Measurements from ENCODE around the gene HERC5.
"Not testable (repeated sequence)": the region's sequence is repeated elsewhere in the genome, so short reads cannot be mapped to it uniquely, and the experiment has no call there.

The HERC5 gene

GRCh38 chr4:88456670-88457306 is at the start of gene HERC5:
TSS of gene HERC5 (plus strand) at chr4:88457119. CDS start at chr4:88457270, 151 bp downstream.
- in situ Hi-C loops (cut with HindIII; ENCODE audit: low sequenced_read_pairs) = no loop called here

GRCh38 chr4:88409206-88409605 is 47.7 kb upstream of the HERC5 start:
- in situ Hi-C loops (cut with HindIII; ENCODE audit: low sequenced_read_pairs) = no loop called here

DNA sequence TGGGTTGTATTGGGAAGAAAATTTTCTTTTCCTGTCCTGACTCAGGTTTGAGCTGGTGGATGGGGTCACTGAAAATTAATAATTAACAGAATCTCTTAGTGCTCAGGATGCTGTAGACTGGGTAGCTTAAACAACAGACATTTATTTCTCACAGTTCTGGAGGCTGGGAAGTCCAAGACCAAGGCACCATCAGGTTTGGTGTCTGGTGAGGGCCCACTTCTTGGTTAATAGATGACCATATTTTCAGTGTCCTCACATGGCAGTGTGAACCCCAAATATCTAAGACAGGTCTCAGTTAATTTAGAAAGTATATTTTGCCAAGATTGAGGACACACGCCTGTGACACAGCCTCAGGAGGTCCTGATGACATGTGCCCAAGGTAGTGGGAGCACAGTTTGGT is 47.1 kb upstream of the HERC5 start:
- in situ Hi-C loops (cut with HindIII; ENCODE audit: low sequenced_read_pairs) = no loop called here

DNA sequence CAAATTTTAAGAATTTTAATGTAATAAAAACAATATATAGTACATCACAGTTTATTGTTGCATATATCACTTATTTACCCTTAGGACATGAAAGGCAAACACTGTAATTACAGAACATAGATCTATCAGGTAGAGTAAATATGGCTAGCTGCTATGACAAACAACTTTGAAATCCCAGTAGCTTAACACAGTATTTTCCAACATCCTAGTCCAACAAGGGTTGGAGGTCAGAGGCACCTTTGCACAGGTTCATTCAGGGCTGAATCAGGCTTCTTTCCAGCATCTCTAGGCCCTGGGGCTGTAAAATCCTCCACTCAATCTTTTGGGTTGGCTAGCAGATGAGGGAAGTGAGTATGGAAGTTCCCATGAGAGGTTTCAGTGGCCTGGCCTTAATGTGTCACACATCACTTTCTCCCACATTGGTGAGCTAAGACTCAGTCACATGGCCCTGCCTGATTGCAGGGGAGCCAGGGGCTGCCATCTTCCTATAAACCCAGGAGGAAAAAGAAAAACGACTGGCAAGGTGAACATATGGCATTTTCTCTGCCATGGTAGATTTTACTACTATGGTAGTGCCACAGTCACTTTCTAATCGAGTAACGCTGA is 45.3 kb upstream of the HERC5 start:
- in situ Hi-C loops (cut with HindIII; ENCODE audit: low sequenced_read_pairs) = no loop called here

DNA sequence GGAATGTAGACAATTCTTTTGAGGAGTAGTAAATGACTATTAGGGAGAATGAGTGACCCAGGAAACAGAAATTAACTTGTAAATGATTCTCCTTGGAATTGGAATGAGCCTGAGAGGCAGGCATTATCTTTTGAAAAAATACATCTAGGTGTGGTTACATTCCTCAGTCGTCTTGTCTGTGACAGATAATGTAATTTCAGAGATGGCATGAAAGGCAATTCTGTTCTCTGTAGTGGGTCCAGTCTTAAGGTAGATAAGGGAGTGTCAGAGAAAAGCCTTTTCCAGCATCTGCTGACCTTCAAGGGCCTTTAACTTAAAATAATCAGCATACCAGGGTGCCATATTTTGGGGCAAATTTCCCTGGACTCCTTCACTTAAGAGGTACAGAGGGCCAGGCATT is 43.1 kb upstream of the HERC5 start:
- in situ Hi-C loops (cut with HindIII; ENCODE audit: low sequenced_read_pairs) = no loop called here

DNA sequence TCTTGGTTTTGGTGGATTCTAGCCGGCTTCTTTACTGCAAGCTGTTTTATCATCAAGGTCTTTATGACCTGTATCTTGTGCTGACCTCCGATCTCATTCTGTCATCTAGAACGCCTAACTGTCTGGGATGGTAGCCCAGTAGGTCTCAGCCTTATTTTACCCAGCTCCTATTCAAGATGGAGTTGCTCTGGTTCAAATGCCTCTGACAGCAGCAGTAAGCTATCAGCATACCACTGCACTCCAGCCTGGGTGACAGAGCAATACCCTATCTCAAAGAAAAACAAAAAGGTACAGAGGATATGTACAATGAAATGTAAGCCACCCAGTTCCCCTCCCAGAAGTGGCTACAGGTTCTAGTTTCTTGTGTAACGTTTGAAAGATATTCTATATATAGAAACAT is 42.2 kb upstream of the HERC5 start:
- in situ Hi-C loops (cut with HindIII; ENCODE audit: low sequenced_read_pairs) = no loop called here

GRCh38 chr4:88415982-88416381 is 40.9 kb upstream of the HERC5 start:
- in situ Hi-C loops (cut with HindIII; ENCODE audit: low sequenced_read_pairs) = no loop called here

DNA sequence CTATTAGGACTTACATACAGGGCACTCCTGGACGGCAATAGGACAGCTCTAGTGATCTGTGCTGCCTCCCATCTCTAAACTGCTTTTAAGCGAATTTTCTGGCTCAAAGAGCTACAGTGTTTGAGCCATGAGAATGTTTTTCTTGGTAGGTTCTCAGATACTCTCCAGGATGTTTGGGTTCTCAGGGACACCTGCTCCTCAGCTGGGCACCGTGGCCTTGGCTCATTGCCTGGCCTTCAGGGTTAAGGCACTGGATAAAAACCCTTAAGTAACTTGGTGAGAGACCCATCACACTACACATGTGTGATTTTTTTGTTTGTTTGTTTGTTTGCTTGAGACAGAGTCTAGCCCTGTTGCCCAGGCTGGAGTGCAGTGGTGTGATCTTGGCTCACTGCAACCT is 38.5 kb upstream of the HERC5 start:
- in situ Hi-C loops (cut with HindIII; ENCODE audit: low sequenced_read_pairs) = no loop called here

GRCh38 chr4:88419874-88420273 is 37.0 kb upstream of the HERC5 start:
- in situ Hi-C loops (cut with HindIII; ENCODE audit: low sequenced_read_pairs) = no loop called here

DNA sequence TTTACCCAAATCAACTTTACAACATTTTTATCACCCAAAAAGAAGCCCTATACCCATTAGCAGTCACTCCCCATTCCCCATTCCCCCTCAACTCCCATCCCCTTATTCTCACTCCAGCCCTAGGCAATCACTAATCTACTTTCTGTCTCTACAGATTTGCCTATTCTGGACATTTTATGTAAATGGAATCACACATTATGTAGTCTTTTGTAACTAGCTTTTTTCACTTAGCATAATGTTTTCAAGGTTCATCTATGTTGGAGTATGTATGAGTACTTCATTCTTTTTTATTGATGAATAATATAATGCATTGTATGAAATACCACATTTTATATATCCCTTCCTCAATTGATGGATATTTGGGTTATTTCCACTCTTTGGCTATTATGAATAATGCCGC is 36.1 kb upstream of the HERC5 start:
- in situ Hi-C loops (cut with HindIII; ENCODE audit: low sequenced_read_pairs) = no loop called here

- in situ Hi-C loops (cut with HindIII; ENCODE audit: low sequenced_read_pairs) = no loop called here
These were observed 34.5 kb upstream of the HERC5 start for GRCh38 chr4:88422403-88422802.

- in situ Hi-C loops (cut with HindIII; ENCODE audit: low sequenced_read_pairs) = no loop called here
These were observed 27.5 kb upstream of the HERC5 start for GRCh38 chr4:88429401-88429800.

- in situ Hi-C loops (cut with HindIII; ENCODE audit: low sequenced_read_pairs) = no loop called here
These were observed 20.8 kb upstream of the HERC5 start for GRCh38 chr4:88435987-88436693.

DNA sequence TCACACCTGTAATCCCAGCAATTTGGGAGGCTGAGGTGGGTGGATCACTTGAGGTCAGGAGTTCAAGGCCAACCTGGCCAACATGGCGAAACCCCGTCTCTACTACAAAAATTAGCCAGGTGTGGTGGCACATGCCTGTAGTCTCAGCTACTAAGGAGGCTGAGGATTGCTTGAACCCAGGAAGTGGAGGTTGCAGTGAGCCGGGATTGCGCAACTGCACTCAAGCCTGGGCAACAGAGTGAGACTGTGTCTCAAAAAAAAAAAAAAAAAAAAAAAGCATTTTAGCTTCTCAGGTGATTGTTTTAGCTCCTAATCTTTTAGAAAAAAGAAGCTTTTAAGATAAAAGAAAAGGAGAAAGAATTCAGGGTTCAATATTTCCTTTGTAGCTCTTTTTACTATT is 19.0 kb upstream of the HERC5 start:
- in situ Hi-C loops (cut with HindIII; ENCODE audit: low sequenced_read_pairs) = not testable (repeated sequence)

DNA sequence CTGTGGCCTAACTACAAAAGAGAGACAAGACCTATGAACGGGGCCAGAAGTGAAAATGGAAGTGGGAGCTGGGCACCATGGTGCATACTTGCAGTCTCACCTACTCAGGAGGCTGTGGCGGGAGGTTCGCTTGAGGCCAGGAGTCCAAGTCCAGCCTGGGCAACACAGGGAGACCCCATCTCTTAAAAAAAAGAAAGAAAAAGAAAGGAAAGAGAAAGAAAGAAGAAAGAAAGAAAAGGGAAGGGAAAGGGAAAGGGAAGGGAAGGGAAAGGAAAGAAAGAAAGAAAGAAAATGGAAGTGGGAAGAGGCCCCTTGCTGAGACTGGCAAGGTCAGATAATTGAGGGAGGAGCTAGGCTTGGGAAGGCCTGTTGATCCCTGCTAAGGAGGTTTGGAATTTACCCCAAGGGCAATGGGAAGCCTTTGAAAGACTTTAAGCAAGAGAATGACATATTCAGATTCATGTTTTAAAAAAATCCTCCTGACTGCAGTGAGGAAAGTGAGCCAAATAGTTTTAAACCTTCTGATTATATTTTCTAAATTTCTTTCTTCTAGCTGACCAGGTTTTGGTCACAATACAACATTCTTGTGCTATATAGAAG is 17.7 kb upstream of the HERC5 start:
- in situ Hi-C loops (cut with HindIII; ENCODE audit: low sequenced_read_pairs) = no loop called here

- in situ Hi-C loops (cut with HindIII; ENCODE audit: low sequenced_read_pairs) = no loop called here
These were observed 16.8 kb upstream of the HERC5 start for GRCh38 chr4:88440146-88440545.

DNA sequence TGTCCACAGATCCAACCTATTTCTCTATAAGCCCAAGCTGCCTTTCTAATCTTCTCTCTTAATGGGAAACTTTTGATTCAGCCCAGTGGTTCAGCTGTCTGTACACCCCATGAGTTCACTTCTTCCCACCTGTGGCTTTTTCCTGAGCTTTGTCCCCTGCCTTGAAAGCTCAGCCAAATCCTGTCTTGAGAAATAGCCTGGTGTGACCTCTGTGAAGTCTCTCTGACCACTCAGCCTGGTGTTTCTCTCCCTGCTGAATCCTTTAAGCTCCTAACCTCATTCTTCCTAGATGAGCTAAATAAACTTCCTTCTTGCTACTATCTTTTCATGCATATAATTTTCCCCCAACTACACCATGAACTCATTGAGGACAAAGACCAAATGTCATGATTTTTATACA is 15.2 kb upstream of the HERC5 start:
- in situ Hi-C loops (cut with HindIII; ENCODE audit: low sequenced_read_pairs) = no loop called here

GRCh38 chr4:88442689-88443191 is 14.2 kb upstream of the HERC5 start:
- in situ Hi-C loops (cut with HindIII; ENCODE audit: low sequenced_read_pairs) = no loop called here

GRCh38 chr4:88443486-88443885 is 13.4 kb upstream of the HERC5 start:
- in situ Hi-C loops (cut with HindIII; ENCODE audit: low sequenced_read_pairs) = no loop called here

DNA sequence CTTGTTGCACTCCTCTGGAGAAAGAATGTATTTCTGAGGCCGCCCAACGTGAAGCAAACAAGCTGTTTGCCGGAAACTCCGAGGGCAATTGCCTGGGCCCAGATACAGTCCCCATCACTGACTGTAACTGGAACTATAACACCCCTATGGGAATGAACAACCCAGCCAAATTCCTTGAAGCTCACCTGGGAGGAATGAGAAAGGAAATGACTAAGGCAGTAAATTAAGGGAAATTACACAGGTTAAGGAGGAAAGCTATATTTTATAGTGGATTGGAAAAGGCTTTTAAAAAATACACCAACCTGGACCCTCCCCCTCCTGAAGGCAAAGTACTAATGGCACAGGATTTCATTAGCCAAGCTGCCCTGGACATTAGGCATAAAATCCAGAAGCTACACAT is 11.7 kb upstream of the HERC5 start:
- in situ Hi-C loops (cut with HindIII; ENCODE audit: low sequenced_read_pairs) = no loop called here

GRCh38 chr4:88446124-88446523 is 10.8 kb upstream of the HERC5 start:
- in situ Hi-C loops (cut with HindIII; ENCODE audit: low sequenced_read_pairs) = no loop called here
